ENCODE results near the gene PRDM16. TPM values are rescaled to one million over a fixed set of nuclear protein-coding genes. Genes with fewer than 3 reads are reported as not detected.

PRDM16 gene
- total RNA-seq, 4 donors from 2014 or later = 0.19 to 1.6 (median 0.36) TPM

DNA sequence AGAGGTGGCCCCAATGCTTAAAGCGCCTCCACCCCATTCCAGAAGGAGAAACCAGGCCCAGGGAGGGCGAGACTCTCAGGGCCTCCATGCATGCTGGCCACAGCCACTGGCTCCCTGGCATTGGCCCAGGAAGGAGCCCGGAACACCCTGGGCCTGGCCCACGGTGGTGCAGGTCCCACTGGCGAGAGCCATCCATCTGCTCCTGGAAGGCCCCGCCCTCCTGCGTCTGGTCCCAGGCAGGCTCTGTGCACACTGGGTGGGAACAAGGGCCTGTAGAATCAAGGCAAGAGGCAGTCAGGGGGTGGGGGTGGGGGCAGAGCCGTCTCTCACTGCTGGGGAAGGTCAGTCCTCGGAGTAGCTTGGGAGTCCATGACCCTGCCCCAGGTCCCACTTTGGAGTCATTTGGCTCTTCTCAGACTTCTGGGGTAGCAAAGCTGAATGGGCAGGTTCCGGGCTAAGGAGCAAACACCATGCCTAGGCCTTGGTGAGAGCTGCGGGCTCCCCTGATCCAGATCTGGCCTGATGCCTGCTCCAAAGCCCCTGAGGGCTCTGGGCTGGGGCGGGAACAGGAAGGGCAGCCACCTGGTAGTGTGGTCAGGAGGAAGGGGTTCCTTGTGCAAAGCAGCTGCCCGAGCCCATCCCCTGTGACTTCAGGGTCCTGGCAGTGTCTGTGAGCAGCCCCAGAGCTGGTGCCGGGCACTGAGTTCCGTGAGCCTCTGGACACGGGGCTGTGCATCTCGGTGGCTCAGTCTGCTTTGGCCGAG, 278.4 kb downstream of the PRDM16 start:
- TF ChIP-seq POLR2A (IDR thresholded peaks at IDR 0.05) = no peak
- no peak for TF ChIP-seq CTCF (IDR thresholded peaks at IDR 0.05)
- no peak for TF ChIP-seq POLR2AphosphoS5 (IDR thresholded peaks at IDR 0.05)
- no peak for TF ChIP-seq EP300 (IDR thresholded peaks at IDR 0.05)
- H3K36me3 ChIP-seq = no peaks in the 10 kb centered on the region
- no peak for DNase-seq (ENCODE audit: low spot score in 2 of 2)
- H3K9me3 ChIP-seq = peaks cover 9% of the 10 kb centered on the region
- WGBS = 85% methylated on average over 4 of the region's 18 CpGs
- H3K27me3 ChIP-seq = peaks cover 57% of the 10 kb centered on the region
- H3K4me3 ChIP-seq = no peak overlapping the region
- H3K4me1 ChIP-seq = peaks cover 21% of the 10 kb centered on the region
- no peak overlapping the region for H3K27ac ChIP-seq

DNA sequence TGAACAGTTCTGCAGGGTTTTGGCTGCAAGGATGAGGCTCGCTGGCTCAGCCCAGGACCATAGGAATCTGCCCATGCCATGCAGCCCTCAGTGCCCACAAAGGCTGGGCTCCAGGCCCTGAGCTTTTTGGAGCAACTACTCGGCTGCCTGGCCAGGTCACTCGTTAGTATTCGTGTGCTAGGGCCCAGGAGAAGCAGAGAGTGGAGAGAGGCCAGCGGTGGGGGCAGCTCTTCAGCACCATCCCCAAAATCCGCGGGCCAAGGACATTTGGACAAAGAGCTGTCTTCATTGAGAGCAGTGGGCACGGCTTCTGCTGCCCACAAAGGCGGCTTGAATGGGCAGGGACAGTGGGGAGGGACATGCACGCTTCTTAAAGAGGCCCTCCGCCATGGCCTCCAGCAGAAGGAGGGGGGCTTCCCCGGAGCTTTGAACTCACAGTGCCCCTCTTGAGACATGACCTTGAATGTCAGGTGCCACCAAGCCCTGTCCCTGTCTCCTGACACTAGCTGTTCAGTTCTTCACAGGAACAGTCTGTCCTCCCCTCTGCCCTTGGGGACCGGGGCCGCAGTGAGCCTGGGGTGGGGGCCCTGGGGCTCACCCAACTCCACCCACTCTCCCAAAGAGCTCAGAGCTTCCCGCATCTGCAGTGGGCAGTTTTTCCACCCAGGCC, 279.3 kb downstream of the PRDM16 start:
- Histone ChIP-seq H3K4me3 (no peak overlapping the region), H3K27ac (no peak overlapping the region), H3K27me3 (peaks cover 66% of the 10 kb centered on the region), H3K4me1 (peaks cover 30% of the 10 kb centered on the region), H3K36me3 (no peaks in the 10 kb centered on the region), H3K9me3 (peaks cover 8% of the 10 kb centered on the region)
- WGBS = 61% methylated on average over 5 of the region's 15 CpGs
- no peak for DNase-seq (ENCODE audit: low spot score in 2 of 2)
- TF ChIP-seq POLR2AphosphoS5 (IDR thresholded peaks at IDR 0.05) (no peak), CTCF (IDR thresholded peaks at IDR 0.05) (no peak), POLR2A (IDR thresholded peaks at IDR 0.05) (no peak), EP300 (IDR thresholded peaks at IDR 0.05) (no peak)

GRCh38 chr1:3349161-3349967, 280.4 kb downstream of the PRDM16 start:
- Histone ChIP-seq H3K4me3 (no peak overlapping the region), H3K36me3 (no peaks in the 10 kb centered on the region), H3K27ac (no peak overlapping the region), H3K4me1 (peaks cover 30% of the 10 kb centered on the region), H3K9me3 (peaks cover 4% of the 10 kb centered on the region), H3K27me3 (peaks cover 70% of the 10 kb centered on the region)
- WGBS = 63% methylated on average over 27 of the region's 34 CpGs
- TF ChIP-seq CTCF (IDR thresholded peaks at IDR 0.05) (no peak), POLR2AphosphoS5 (IDR thresholded peaks at IDR 0.05) (no peak), POLR2A (IDR thresholded peaks at IDR 0.05) (no peak), EP300 (IDR thresholded peaks at IDR 0.05) (no peak)
- no peak for DNase-seq (ENCODE audit: low spot score in 2 of 2)

DNA sequence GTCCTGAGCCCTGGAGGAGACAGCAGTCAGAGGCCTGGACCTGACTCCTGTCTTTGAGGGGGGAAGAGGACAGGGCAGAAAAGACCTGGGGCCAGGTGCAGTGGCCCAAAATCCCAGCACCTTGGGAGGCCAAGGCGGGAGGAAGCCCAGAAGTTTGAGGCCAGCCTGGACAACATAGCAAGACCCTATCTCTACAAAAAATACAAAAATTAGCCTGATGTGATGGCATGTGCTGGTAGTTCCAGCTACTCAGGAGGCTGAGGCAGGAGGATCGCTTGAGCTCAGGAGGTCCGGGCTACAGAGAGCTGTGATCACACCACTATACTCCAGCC, 280.9 kb downstream of the PRDM16 start:
- Histone ChIP-seq H3K27ac (no peak overlapping the region), H3K9me3 (peaks cover 2% of the 10 kb centered on the region), H3K27me3 (peaks cover 74% of the 10 kb centered on the region), H3K4me3 (no peak overlapping the region), H3K4me1 (peaks cover 30% of the 10 kb centered on the region), H3K36me3 (no peaks in the 10 kb centered on the region)
- no peak for TF ChIP-seq POLR2A (IDR thresholded peaks at IDR 0.05)
- no peak for TF ChIP-seq EP300 (IDR thresholded peaks at IDR 0.05)
- no peak for TF ChIP-seq POLR2AphosphoS5 (IDR thresholded peaks at IDR 0.05)
- TF ChIP-seq CTCF (IDR thresholded peaks at IDR 0.05) = no peak
- no peak for DNase-seq (ENCODE audit: low spot score in 2 of 2)
- 93% methylated on average over 3 of the region's 3 CpGs for WGBS
